ENCODE data around the gene GYPB.
"Not testable (repeated sequence)": the region's sequence is repeated elsewhere in the genome, so short reads cannot be mapped to it uniquely, and the experiment has no call there.

The GYPB gene

DNA sequence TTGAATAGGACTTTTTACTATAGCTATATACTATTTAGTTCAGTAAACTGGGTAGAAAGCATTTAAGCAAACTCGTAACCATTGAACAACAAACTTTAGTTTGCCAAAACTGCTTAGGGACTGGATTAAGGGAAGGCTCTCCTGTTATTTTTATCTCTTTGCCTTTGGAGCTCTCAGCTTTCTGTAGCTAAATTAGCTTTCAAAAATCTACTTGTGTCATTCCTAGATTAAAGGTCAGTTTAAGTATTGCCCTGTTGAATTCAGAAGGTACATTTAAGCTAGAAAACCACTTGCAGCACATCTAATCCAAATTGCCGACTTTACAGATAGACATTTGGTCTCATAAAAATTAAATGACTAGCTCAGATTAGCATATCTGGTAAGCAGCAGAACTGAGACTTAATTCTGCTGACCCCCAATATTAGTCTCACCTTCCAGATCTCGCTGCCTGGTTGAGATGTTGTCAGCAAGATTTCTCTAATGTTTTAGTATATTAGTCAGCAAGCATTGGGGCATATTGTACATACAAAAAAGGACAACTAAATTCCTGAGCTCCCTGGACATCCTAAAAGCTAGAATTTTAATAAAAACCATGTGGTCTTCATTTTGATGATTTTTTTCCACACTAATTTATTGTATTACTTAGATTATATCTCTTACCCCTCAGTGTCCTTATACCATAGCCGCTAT is 14.2 kb downstream of the GYPB start:
- H3K9ac ChIP-seq (ENCODE audit: low read length); H3K4me1 ChIP-seq (ENCODE audit: control insufficient read depth, insufficient read depth, low read length); H3K27me3 ChIP-seq (ENCODE audit: control insufficient read depth, insufficient read depth, low read length); H3K36me3 ChIP-seq (ENCODE audit: control insufficient read depth, insufficient read depth, low read length); H3K4me3 ChIP-seq (ENCODE audit: low read length); H3K27ac ChIP-seq (ENCODE audit: low read depth, low read length): not testable (repeated sequence)

GRCh38 chr4:144003890-144004265 is 15.3 kb downstream of the GYPB start:
- not testable (repeated sequence) for H3K36me3 ChIP-seq (ENCODE audit: control insufficient read depth, insufficient read depth, low read length); H3K27me3 ChIP-seq (ENCODE audit: control insufficient read depth, insufficient read depth, low read length); H3K4me1 ChIP-seq (ENCODE audit: control insufficient read depth, insufficient read depth, low read length); H3K9ac ChIP-seq (ENCODE audit: low read length); H3K27ac ChIP-seq (ENCODE audit: low read depth, low read length); H3K4me3 ChIP-seq (ENCODE audit: low read length)

DNA sequence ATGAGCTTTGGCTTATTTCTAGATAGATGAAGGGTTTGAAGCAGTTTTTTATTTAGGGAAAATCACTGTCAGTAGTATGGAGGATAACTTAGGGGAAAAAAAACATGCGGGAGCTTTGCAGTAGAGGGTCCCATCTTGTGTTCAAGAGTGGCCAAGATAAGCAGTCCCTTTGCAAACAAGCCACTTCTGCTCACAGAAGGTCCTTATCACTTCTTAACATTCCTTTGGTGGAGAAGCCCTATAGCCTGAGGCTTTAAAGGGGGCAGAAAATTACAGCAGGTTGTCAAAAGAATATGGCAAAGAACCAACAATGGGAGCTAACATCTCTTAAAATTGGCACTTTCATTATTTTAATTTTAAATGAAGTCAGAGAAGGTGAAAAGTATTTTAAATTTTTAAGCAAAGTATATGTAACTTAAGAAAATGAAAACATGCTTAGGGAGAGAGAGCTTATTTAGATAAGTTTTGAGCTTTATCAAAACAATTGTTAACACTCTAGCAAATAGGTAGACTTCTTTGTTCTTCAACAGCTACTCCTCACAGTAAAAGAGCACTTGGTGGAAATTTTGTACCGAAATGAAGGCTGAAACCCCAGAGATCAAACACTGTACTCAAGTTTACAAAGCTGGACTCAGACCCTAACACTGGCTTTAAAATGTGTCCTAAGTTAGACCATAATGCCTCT is 15.8 kb downstream of the GYPB start:
- H3K4me3 ChIP-seq (ENCODE audit: low read length); H3K27me3 ChIP-seq (ENCODE audit: control insufficient read depth, insufficient read depth, low read length); H3K27ac ChIP-seq (ENCODE audit: low read depth, low read length); H3K36me3 ChIP-seq (ENCODE audit: control insufficient read depth, insufficient read depth, low read length); H3K4me1 ChIP-seq (ENCODE audit: control insufficient read depth, insufficient read depth, low read length); H3K9ac ChIP-seq (ENCODE audit: low read length): not testable (repeated sequence)

- not testable (repeated sequence) for H3K27ac ChIP-seq (ENCODE audit: low read depth, low read length); H3K27me3 ChIP-seq (ENCODE audit: control insufficient read depth, insufficient read depth, low read length); H3K9ac ChIP-seq (ENCODE audit: low read length); H3K4me1 ChIP-seq (ENCODE audit: control insufficient read depth, insufficient read depth, low read length); H3K4me3 ChIP-seq (ENCODE audit: low read length); H3K36me3 ChIP-seq (ENCODE audit: control insufficient read depth, insufficient read depth, low read length)
These were observed 18.7 kb downstream of the GYPB start for GRCh38 chr4:144000331-144000995.

DNA sequence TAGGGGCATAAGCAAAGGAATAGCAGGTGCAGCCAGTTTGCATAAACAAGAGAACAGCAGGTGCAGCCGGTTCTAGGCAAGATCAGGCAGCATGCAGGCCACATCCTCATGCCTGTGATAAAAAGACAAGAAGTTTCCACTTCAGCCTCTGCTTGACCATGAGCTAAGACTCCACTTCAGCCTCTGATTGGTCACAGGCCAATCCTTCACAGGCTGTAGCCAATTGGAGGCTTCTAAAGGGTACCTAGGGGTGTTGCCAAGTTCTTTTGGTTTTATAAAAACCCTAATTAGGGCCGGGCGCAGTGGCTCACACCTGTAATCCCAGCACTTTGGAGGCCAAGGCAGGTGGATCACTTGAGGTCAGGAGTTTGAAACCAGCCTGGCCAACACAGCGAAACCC is 23.0 kb downstream of the GYPB start:
- not testable (repeated sequence) for H3K27me3 ChIP-seq (ENCODE audit: control insufficient read depth, insufficient read depth, low read length); H3K4me1 ChIP-seq (ENCODE audit: control insufficient read depth, insufficient read depth, low read length); H3K27ac ChIP-seq (ENCODE audit: low read depth, low read length); H3K36me3 ChIP-seq (ENCODE audit: control insufficient read depth, insufficient read depth, low read length); H3K9ac ChIP-seq (ENCODE audit: low read length); H3K4me3 ChIP-seq (ENCODE audit: low read length)

DNA sequence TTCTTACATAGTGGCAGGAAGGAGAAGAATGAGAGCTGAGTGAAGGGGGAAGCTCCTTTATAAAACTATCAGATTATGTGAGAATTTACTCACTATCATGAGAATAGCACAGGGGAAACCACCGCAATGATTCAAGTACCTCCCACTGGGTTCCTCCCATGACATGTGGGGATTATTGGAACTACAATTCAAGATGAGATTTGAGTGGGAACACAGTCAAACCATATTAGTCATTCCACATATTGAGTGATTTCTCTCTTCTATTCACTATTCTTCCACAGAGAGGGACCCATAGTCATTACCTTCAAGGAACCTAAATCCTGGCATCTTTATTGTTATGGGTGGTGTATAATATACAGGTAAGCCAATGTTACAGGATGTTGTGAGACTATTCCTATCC is 27.4 kb downstream of the GYPB start:
- H3K9ac ChIP-seq (ENCODE audit: low read length); H3K4me1 ChIP-seq (ENCODE audit: control insufficient read depth, insufficient read depth, low read length); H3K27me3 ChIP-seq (ENCODE audit: control insufficient read depth, insufficient read depth, low read length); H3K27ac ChIP-seq (ENCODE audit: low read depth, low read length); H3K4me3 ChIP-seq (ENCODE audit: low read length); H3K36me3 ChIP-seq (ENCODE audit: control insufficient read depth, insufficient read depth, low read length): not testable (repeated sequence)

DNA sequence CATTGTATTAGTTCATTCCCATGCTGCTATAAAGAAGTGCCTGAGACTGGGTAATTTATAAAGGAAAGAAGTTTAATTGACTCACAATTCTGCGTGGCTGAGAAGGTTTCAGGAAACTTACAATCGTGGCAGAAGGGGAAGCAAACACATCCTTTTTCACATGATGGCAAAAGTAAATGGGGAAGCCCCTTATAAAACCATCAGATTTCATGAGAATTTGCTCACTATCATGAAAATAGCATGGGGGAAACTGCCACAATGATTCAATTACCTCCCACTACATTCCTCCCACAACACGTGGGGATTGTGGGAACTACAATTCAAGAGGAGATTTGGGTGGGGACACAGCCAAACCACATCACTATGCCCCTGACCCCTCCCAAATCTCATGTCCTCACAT is 28.5 kb downstream of the GYPB start:
- H3K27me3 ChIP-seq (ENCODE audit: control insufficient read depth, insufficient read depth, low read length); H3K4me3 ChIP-seq (ENCODE audit: low read length); H3K9ac ChIP-seq (ENCODE audit: low read length); H3K4me1 ChIP-seq (ENCODE audit: control insufficient read depth, insufficient read depth, low read length); H3K36me3 ChIP-seq (ENCODE audit: control insufficient read depth, insufficient read depth, low read length); H3K27ac ChIP-seq (ENCODE audit: low read depth, low read length): not testable (repeated sequence)

- H3K4me3 ChIP-seq (ENCODE audit: low read length), result no peak overlapping the region
- no peak overlapping the region for H3K9ac ChIP-seq (ENCODE audit: low read length)
- no peak overlapping the region for H3K27ac ChIP-seq (ENCODE audit: low read depth, low read length)
- no peaks in the 10 kb centered on the region for H3K4me1 ChIP-seq (ENCODE audit: control insufficient read depth, insufficient read depth, low read length)
- H3K27me3 ChIP-seq (ENCODE audit: control insufficient read depth, insufficient read depth, low read length), result no peaks in the 10 kb centered on the region
- no peaks in the 10 kb centered on the region for H3K36me3 ChIP-seq (ENCODE audit: control insufficient read depth, insufficient read depth, low read length)
These were observed 33.0 kb downstream of the GYPB start for GRCh38 chr4:143986180-143986579.

- H3K9ac ChIP-seq (ENCODE audit: low read length); H3K4me1 ChIP-seq (ENCODE audit: control insufficient read depth, insufficient read depth, low read length); H3K36me3 ChIP-seq (ENCODE audit: control insufficient read depth, insufficient read depth, low read length); H3K27ac ChIP-seq (ENCODE audit: low read depth, low read length); H3K27me3 ChIP-seq (ENCODE audit: control insufficient read depth, insufficient read depth, low read length); H3K4me3 ChIP-seq (ENCODE audit: low read length): not testable (repeated sequence)
These were observed 38.4 kb downstream of the GYPB start for GRCh38 chr4:143980776-143981175.

GRCh38 chr4:143975527-143975926 is 43.7 kb downstream of the GYPB start:
- not testable (repeated sequence) for H3K9ac ChIP-seq (ENCODE audit: low read length); H3K4me1 ChIP-seq (ENCODE audit: control insufficient read depth, insufficient read depth, low read length); H3K27me3 ChIP-seq (ENCODE audit: control insufficient read depth, insufficient read depth, low read length)

GRCh38 chr4:143974021-143974420 is 45.2 kb downstream of the GYPB start:
- not testable (repeated sequence) for H3K4me3 ChIP-seq (ENCODE audit: low read length); H3K4me1 ChIP-seq (ENCODE audit: control insufficient read depth, insufficient read depth, low read length); H3K9ac ChIP-seq (ENCODE audit: low read length); H3K27me3 ChIP-seq (ENCODE audit: control insufficient read depth, insufficient read depth, low read length); H3K27ac ChIP-seq (ENCODE audit: low read depth, low read length); H3K36me3 ChIP-seq (ENCODE audit: control insufficient read depth, insufficient read depth, low read length)

More at GRCh38 chr4:143975527-143975926, 43.7 kb downstream of the GYPB start:
- H3K27ac ChIP-seq (ENCODE audit: low read depth, low read length); H3K36me3 ChIP-seq (ENCODE audit: control insufficient read depth, insufficient read depth, low read length); H3K4me3 ChIP-seq (ENCODE audit: low read length): not testable (repeated sequence)

DNA sequence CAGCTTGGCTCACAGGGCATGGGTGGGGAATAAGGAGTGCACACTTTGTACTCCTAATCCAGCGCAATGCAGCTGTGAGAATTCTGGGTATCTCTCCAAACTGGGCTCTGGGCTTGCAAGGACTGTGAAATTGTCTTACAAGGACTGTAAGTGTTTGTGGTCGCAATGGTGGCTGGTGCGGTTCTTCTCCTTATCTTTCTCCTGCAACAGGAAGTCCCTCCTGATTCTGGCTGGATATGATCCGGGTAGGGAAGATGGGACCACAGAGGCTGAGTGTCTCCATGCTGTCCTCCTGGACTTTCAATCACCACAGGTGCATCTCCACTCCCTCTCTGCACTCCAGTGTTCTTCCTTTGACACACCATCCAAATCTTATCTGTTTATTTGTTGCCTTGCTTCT is 58.1 kb downstream of the GYPB start:
- H3K36me3 ChIP-seq (ENCODE audit: control insufficient read depth, insufficient read depth, low read length), result no peaks in the 10 kb centered on the region

DNA sequence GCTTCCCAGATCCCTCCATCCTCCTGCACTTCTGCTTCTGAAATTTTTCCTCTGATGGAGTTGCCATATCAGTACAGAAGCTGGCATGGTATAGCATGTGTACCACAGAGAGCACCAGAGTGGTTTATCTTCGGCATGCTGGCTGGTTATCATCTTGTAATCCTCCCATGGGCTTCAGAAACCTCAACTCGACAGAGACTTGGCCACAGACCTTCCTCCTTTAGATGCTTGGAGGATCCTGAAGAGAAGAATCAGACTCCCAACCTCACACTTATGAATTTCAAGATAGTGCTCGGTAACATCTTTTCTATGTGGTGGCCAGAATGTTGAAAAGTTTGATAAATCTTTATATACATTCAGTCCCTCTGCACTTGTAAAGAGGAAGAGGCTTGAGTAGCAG is 63.9 kb downstream of the GYPB start:
- H3K36me3 ChIP-seq (ENCODE audit: control insufficient read depth, insufficient read depth, low read length); H3K27ac ChIP-seq (ENCODE audit: low read depth, low read length); H3K4me1 ChIP-seq (ENCODE audit: control insufficient read depth, insufficient read depth, low read length); H3K27me3 ChIP-seq (ENCODE audit: control insufficient read depth, insufficient read depth, low read length); H3K9ac ChIP-seq (ENCODE audit: low read length); H3K4me3 ChIP-seq (ENCODE audit: low read length): not testable (repeated sequence)

More for the DNA sequence above, 58.1 kb downstream of the GYPB start:
- no peaks in the 10 kb centered on the region for H3K4me1 ChIP-seq (ENCODE audit: control insufficient read depth, insufficient read depth, low read length)
- no peaks in the 10 kb centered on the region for H3K27me3 ChIP-seq (ENCODE audit: control insufficient read depth, insufficient read depth, low read length)
- no peak overlapping the region for H3K4me3 ChIP-seq (ENCODE audit: low read length)
- H3K27ac ChIP-seq (ENCODE audit: low read depth, low read length), result no peak overlapping the region
- no peak overlapping the region for H3K9ac ChIP-seq (ENCODE audit: low read length)

Measured in rectal smooth muscle tissue (tissue), 1 donor.